ACHN (cell line): ENCODE results near the gene IL34.

Experiments
- DNase-seq: peaks from one replicate; pipeline ENCODE4 v3.0.0-alpha.2; 2015
- in situ Hi-C: cut with HindIII; loops from 2 replicates; pipeline ENCODE4 v1.10.0; 2017; ENCODE audit warnings: low sequenced_read_pairs, low pct_ligation_motif_present, low pct_unique_long_range_greater_than_20kb

IL34 gene

GRCh38 chr16:70646260-70647241, at the start of gene IL34:
Gene IL34 (plus strand): TSS chr16:70646559. CDS start chr16:70646948, 389 bp downstream.
- in situ Hi-C loops: no loop called here
- DNase-seq: no peak

- DNase-seq: no peak
- in situ Hi-C loops: no loop called here
These were observed 49.1 kb upstream of the IL34 start for GRCh38 chr16:70597135-70597835.

- in situ Hi-C loops: no loop called here
- no peak for DNase-seq
These were observed 47.3 kb upstream of the IL34 start for GRCh38 chr16:70598937-70599503.

GRCh38 chr16:70600730-70601129, 45.6 kb upstream of the IL34 start:
- no peak for DNase-seq
- in situ Hi-C loops: no loop called here

- in situ Hi-C loops: no loop called here
- DNase-seq: no peak
These were observed 44.5 kb upstream of the IL34 start for GRCh38 chr16:70601576-70602575.

GRCh38 chr16:70602831-70603230, 43.5 kb upstream of the IL34 start:
- no peak for DNase-seq
- in situ Hi-C loops: no loop called here

- in situ Hi-C loops: no loop called here
These were observed 41.7 kb upstream of the IL34 start for GRCh38 chr16:70604407-70605282.

GRCh38 chr16:70605283-70605657, 41.1 kb upstream of the IL34 start:
- in situ Hi-C loops: no loop called here
- DNase-seq: no peak

More at GRCh38 chr16:70604407-70605282, 41.7 kb upstream of the IL34 start:
- DNase-seq: no peak

GRCh38 chr16:70608521-70608920, 37.8 kb upstream of the IL34 start:
- in situ Hi-C loops: no loop called here
- no peak for DNase-seq

GRCh38 chr16:70610273-70611223, 35.8 kb upstream of the IL34 start:
- in situ Hi-C loops: no loop called here
- no peak for DNase-seq

- in situ Hi-C loops: no loop called here
- DNase-seq: no peak
These were observed 35.1 kb upstream of the IL34 start for GRCh38 chr16:70611224-70611598.

- no peak for DNase-seq
- in situ Hi-C loops: no loop called here
These were observed 34.5 kb upstream of the IL34 start for GRCh38 chr16:70611785-70612303.

- in situ Hi-C loops: no loop called here
- no peak for DNase-seq
These were observed 33.4 kb upstream of the IL34 start for GRCh38 chr16:70612931-70613330.

- in situ Hi-C loops: no loop called here
- DNase-seq: no peak
These were observed 32.0 kb upstream of the IL34 start for GRCh38 chr16:70614208-70614951.

- in situ Hi-C loops: no loop called here
- no peak for DNase-seq
These were observed 30.4 kb upstream of the IL34 start for GRCh38 chr16:70615945-70616344.
